SK-N-SH (cell line): ENCODE results near the gene RRM2. TPM values are rescaled to one million over a fixed set of nuclear protein-coding genes. Genes with fewer than 3 reads are reported as not detected.

Experiments used
- CTCF ChIA-PET: fragments of 300-600, 350-600 bp; formaldehyde crosslinking; extraction: SDS; loops from one replicate; lab custom pipeline; 2021; lab: Yijun Ruan, JAX
- POLR2A ChIA-PET: fragments of 350-600 bp; sonication (Branson Sonifier 250); formaldehyde crosslinking; extraction: SDS; loops from one replicate; lab custom pipeline; 2020; ENCODE audit warnings: antibody characterized with exemption, inconsistent platforms; lab: Yijun Ruan, JAX
- DNase-seq: peaks from one replicate; pipeline ENCODE4 v3.0.0; 2012
- H2AFZ ChIP-seq: fragments of 200-600 bp; sonication (generic); 2 replicates; pipeline ENCODE4 v1.8.1; 2016; ENCODE audit warnings: antibody characterized with exemption, mild to moderate bottlenecking, low read depth
- H3F3A ChIP-seq: fragments of 200-600 bp; sonication (generic); replicated peaks from 2 replicates; pipeline ENCODE3; 2016; ENCODE audit warnings: antibody characterized with exemption, mild to moderate bottlenecking; ENCODE audit not compliant: insufficient read depth
- H3K27ac ChIP-seq, 2 experiments: fragments of 200-500 bp in 1 of 2; fragments of 200-600 bp in 1 of 2; sonication (Bioruptor generic) in 1 of 2; sonication (generic), shearing (Covaris generic) in 1 of 2; 2 replicates each; pipeline versions ENCODE4 v1.5.1 to v1.6.1; 2014 to 2016; ENCODE audit warnings: low read depth in 2 of 2, inconsistent platforms in 1 of 2, low read length in 1 of 2, mild to moderate bottlenecking in 1 of 2, mixed read lengths in 1 of 2
- H3K27me3 ChIP-seq: fragments of 200-600 bp; sonication (generic), shearing (Covaris generic); 2 replicates; pipeline ENCODE4 v1.6.1; 2016; ENCODE audit warnings: mixed run types; ENCODE audit not compliant: insufficient read depth
- H3K36me3 ChIP-seq, 2 experiments: fragments of 200-500 bp in 1 of 2; fragments of 200-600 bp in 1 of 2; sonication (Bioruptor generic) in 1 of 2; sonication (generic) in 1 of 2; replicated peaks in 1 of 2; 2 replicates each; pipeline versions ENCODE3 to v1.5.1; 2014 to 2016; ENCODE audit warnings: low read length in 1 of 2, mild to moderate bottlenecking in 1 of 2; ENCODE audit not compliant: insufficient read depth in 2 of 2, control insufficient read depth in 1 of 2
- H3K4me1 ChIP-seq, 2 experiments: fragments of 200-500 bp in 1 of 2; fragments of 200-600 bp in 1 of 2; sonication (Bioruptor generic) in 1 of 2; sonication (generic), shearing (Covaris generic) in 1 of 2; 2 replicates each; pipeline versions ENCODE4 v1.5.1 to v1.6.1; 2014 to 2016; ENCODE audit warnings: low read depth in 1 of 2, low read length in 1 of 2, mixed run types in 1 of 2; ENCODE audit not compliant: insufficient read depth in 2 of 2, control insufficient read depth in 1 of 2
- H3K4me2 ChIP-seq: fragments of 200-600 bp; sonication (generic), shearing (Covaris generic); 2 replicates; pipeline ENCODE4 v1.6.1; 2017; ENCODE audit warnings: mixed run types
- H3K4me3 ChIP-seq, 2 experiments: fragments of 200-500 bp in 1 of 2; fragments of 200-600 bp in 1 of 2; sonication (Bioruptor generic) in 1 of 2; sonication (generic), shearing (Covaris generic) in 1 of 2; 2 replicates each; pipeline versions ENCODE4 v1.5.1 to v1.8.1; 2014 to 2016; ENCODE audit warnings: low read depth in 2 of 2, inconsistent platforms in 1 of 2, low read length in 1 of 2, mild to moderate bottlenecking in 1 of 2, mixed read lengths in 1 of 2, moderate library complexity in 1 of 2
- H3K79me2 ChIP-seq: fragments of 200-600 bp; sonication (generic); 2 replicates; pipeline ENCODE4 v1.8.1; 2017; ENCODE audit warnings: mild to moderate bottlenecking; ENCODE audit not compliant: insufficient read depth
- H3K9ac ChIP-seq: fragments of 200-600 bp; sonication (generic); 2 replicates; pipeline ENCODE4 v1.6.1; 2017; ENCODE audit warnings: mixed run types
- H3K9me2 ChIP-seq: fragments of 200-600 bp; sonication (generic); 2 replicates; pipeline ENCODE4 v1.6.1; 2017; ENCODE audit warnings: mixed run types
- H3K9me3 ChIP-seq: fragments of 200-600 bp; sonication (generic); 2 replicates; pipeline ENCODE4 v1.6.1; 2017; ENCODE audit warnings: mixed run types, mild to moderate bottlenecking, moderate library complexity
- H4K20me1 ChIP-seq: fragments of 200-600 bp; sonication (generic); 2 replicates; pipeline ENCODE4 v1.6.1; 2017; ENCODE audit warnings: mild to moderate bottlenecking, mixed run types; ENCODE audit not compliant: insufficient read depth
- CHD2 ChIP-seq: fragments of 150-350 bp; IDR thresholded peaks from 2 replicates; pipeline ENCODE4 v1.6.1; 2018; ENCODE audit warnings: low read length; ENCODE audit not compliant: partially characterized antibody
- EP300 ChIP-seq, 2 experiments: IDR thresholded peaks; 2 replicates each; pipeline versions ENCODE4 v1.4.0 to v1.6.1; 2012; ENCODE audit warnings: borderline replicate concordance in 1 of 2, low read depth in 1 of 2, low read length in 1 of 2
- FOSL2 ChIP-seq: IDR thresholded peaks from 2 replicates; pipeline ENCODE4 v1.4.0; 2012; ENCODE audit warnings: low read depth, mild to moderate bottlenecking, moderate library complexity, borderline replicate concordance
- GABPA ChIP-seq: IDR thresholded peaks from 2 replicates; pipeline ENCODE4 v1.4.0; 2012; ENCODE audit warnings: low read depth, mild to moderate bottlenecking
- PBX3 ChIP-seq: IDR thresholded peaks from 2 replicates; pipeline ENCODE4; 2012
- POLR2AphosphoS5 ChIP-seq: IDR thresholded peaks from 2 replicates; pipeline ENCODE4 v1.6.1; 2012; ENCODE audit warnings: low read depth, low read length
- RCOR1 ChIP-seq: fragments of 150-350 bp; IDR thresholded peaks from 2 replicates; pipeline ENCODE4 v1.6.1; 2017; ENCODE audit warnings: antibody characterized with exemption, low read length
- REST ChIP-seq: IDR thresholded peaks from 2 replicates; pipeline ENCODE4 v1.6.1; 2012; ENCODE audit warnings: mild to moderate bottlenecking, low read depth, low read length, moderate library complexity
- SMC3 ChIP-seq: IDR thresholded peaks from 2 replicates; pipeline ENCODE4 v1.6.1; 2012; ENCODE audit warnings: low read depth, low read length, improper control_type of control experiment
- TCF12 ChIP-seq: IDR thresholded peaks from 2 replicates; pipeline ENCODE4 v1.4.0; 2012
- TEAD4 ChIP-seq: IDR thresholded peaks from 2 replicates; pipeline ENCODE4 v1.4.0; 2012; ENCODE audit warnings: mild to moderate bottlenecking, borderline replicate concordance; ENCODE audit not compliant: insufficient read depth
- USF1 ChIP-seq: IDR thresholded peaks from 2 replicates; pipeline ENCODE4 v1.4.0; 2012; ENCODE audit warnings: low read depth, borderline replicate concordance
- ZBTB33 ChIP-seq: IDR thresholded peaks from 2 replicates; pipeline ENCODE4 v1.4.0; 2012; ENCODE audit warnings: low read depth, borderline replicate concordance
- WGBS: methylation state at CpG from one replicate; pipeline ENCODE4 v1.1.6; 2017; ENCODE audit warnings: low lambda C conversion rate; 5-methylcytosine and 5-hydroxymethylcytosine counted together
- polyA plus RNA-seq, 3 experiments: library from polyadenylated mRNA; depleted of rRNA; stranded (reverse); fragments of >200 nt; gene quantifications; 2 replicates each; pipeline ENCODE4 v1.2.3, GENCODE V29; 2012

The RRM2 gene
- polyA plus RNA-seq, 1 of the 3 experiments (the other 2 are of a cell fraction): 38.9 TPM

GRCh38 chr2:10083046-10083445 lies 39.5 kb upstream of the RRM2 start:
- Histone ChIP-seq H3K4me1 (no peaks in the 10 kb centered on the region; a peak in 1 of 4 replicates), H3K27ac (no peak overlapping the region), H4K20me1 (no peaks in the 10 kb centered on the region), H2AFZ (no peak overlapping the region), H3K79me2 (no peaks in the 10 kb centered on the region), H3K9me3 (no peaks in the 10 kb centered on the region), H3K4me3 (no peak overlapping the region), H3K9me2 (no peaks in the 10 kb centered on the region), H3K4me2 (peak overlapping the region; percentile 32; the same call in 1 of the 2 replicates), H3K9ac (no peak overlapping the region), H3F3A (peaks cover 10% of the 10 kb centered on the region), H3K27me3 (peaks cover 36% of the 10 kb centered on the region), H3K36me3 (no peaks in the 10 kb centered on the region)
- 22% methylated on average over 5 of the region's 5 CpGs for WGBS
- ChIA-PET CTCF (interaction anchor here (0.8 to 36.2 kb wide), 8 partner anchors 6 to 353 kb away, joined by 3 to 946 read pairs (median 7); partner anchors contain the start of gene CYS1), POLR2A (no interaction called here)
- no peak for DNase-seq
- TF ChIP-seq TEAD4: no peak
- no peak; the same call in 1 of the 2 replicates for TF ChIP-seq POLR2AphosphoS5
- TF ChIP-seq PBX3: 0 out of 2 replicates have a peak, but pooled peaks have one; percentile 28
- TF ChIP-seq USF1: peak; percentile 35; the same call in 1 of the 2 replicates
- no peak for TF ChIP-seq CHD2
- peak; percentile 57 for TF ChIP-seq TCF12
- no peak for TF ChIP-seq RCOR1

- Histone ChIP-seq H2AFZ (no peak overlapping the region), H4K20me1 (no peaks in the 10 kb centered on the region), H3K4me1 (no peaks in the 10 kb centered on the region; a peak in 1 of 4 replicates), H3K27me3 (peaks cover 31% of the 10 kb centered on the region), H3K9me2 (no peaks in the 10 kb centered on the region), H3F3A (peaks cover 10% of the 10 kb centered on the region), H3K27ac (no peak overlapping the region), H3K36me3 (no peaks in the 10 kb centered on the region), H3K4me3 (no peak overlapping the region), H3K4me2 (0 out of 2 replicates have a peak overlapping the region, but pooled peaks have one; percentile 32), H3K9me3 (no peaks in the 10 kb centered on the region), H3K79me2 (no peaks in the 10 kb centered on the region), H3K9ac (no peak overlapping the region)
- ChIA-PET CTCF (interaction anchor here (1.4 to 36.2 kb wide), 5 partner anchors 7 to 351 kb away, joined by 5 to 946 read pairs (median 10); partner anchors contain the start of gene CYS1), POLR2A (no interaction called here)
- no peak for DNase-seq
- 80% methylated on average over 13 of the region's 13 CpGs for WGBS
- TF ChIP-seq REST (0 out of 2 replicates have a peak, but pooled peaks have one; percentile 15), SMC3 (no peak), TEAD4 (no peak), EP300 (IDR thresholded peaks at IDR 0.05; ENCODE audit: borderline replicate concordance in 1 of 2, low read depth in 1 of 2, low read length in 1 of 2) (no peak), FOSL2 (no peak), GABPA (no peak), ZBTB33 (no peak)
Measured at GRCh38 chr2:10083692-10084211, 38.8 kb upstream of the RRM2 start.
